HG03175 (cell line): ENCODE measurements around the gene MYO1B.

ENCODE experiments used
- ATAC-seq: cut with Tn5 transposase; IDR thresholded peaks from one replicate; pipeline ENCODE4 v1.9.1; 2021; ENCODE audit warnings: mild to moderate bottlenecking, moderate library complexity; ENCODE audit not compliant: unreplicated experiment

MYO1B gene

GRCh38 chr2:191296083-191297006, 51.1 kb downstream of the MYO1B start:
- ATAC-seq, result no peak

GRCh38 chr2:191297033-191297432, 51.8 kb downstream of the MYO1B start:
- ATAC-seq, result no peak

GRCh38 chr2:191298306-191298705, 53.1 kb downstream of the MYO1B start:
- no peak for ATAC-seq

- no peak for ATAC-seq
These were observed 53.8 kb downstream of the MYO1B start for GRCh38 chr2:191299010-191299409.

GRCh38 chr2:191299866-191300265, 54.7 kb downstream of the MYO1B start:
- no peak for ATAC-seq

GRCh38 chr2:191301971-191302370, 56.8 kb downstream of the MYO1B start:
- ATAC-seq, result no peak

GRCh38 chr2:191302459-191303139, 57.4 kb downstream of the MYO1B start:
- peak; percentile 65 for ATAC-seq

- ATAC-seq, result no peak
These were observed 58.2 kb downstream of the MYO1B start for GRCh38 chr2:191303140-191304005.

GRCh38 chr2:191304939-191305875, 60.0 kb downstream of the MYO1B start:
- ATAC-seq, result no peak

GRCh38 chr2:191308026-191308425, 62.8 kb downstream of the MYO1B start:
- no peak for ATAC-seq

GRCh38 chr2:191311156-191311555, 66.0 kb downstream of the MYO1B start:
- ATAC-seq, result no peak

- ATAC-seq, result no peak
These were observed 66.4 kb downstream of the MYO1B start for GRCh38 chr2:191311627-191312026.

- no peak for ATAC-seq
These were observed 67.0 kb downstream of the MYO1B start for GRCh38 chr2:191312163-191312562.

- ATAC-seq, result no peak
These were observed 67.5 kb downstream of the MYO1B start for GRCh38 chr2:191312662-191313061.

- no peak for ATAC-seq
These were observed 69.6 kb downstream of the MYO1B start for GRCh38 chr2:191314697-191315364.

- ATAC-seq, result no peak
These were observed 70.2 kb downstream of the MYO1B start for GRCh38 chr2:191315365-191315752.

- no peak for ATAC-seq
These were observed 71.2 kb downstream of the MYO1B start for GRCh38 chr2:191316246-191316994.

- no peak for ATAC-seq
These were observed 73.0 kb downstream of the MYO1B start for GRCh38 chr2:191318037-191318728.
